ENCODE results near the gene UBA6. TPM values are rescaled to one million over a fixed set of nuclear protein-coding genes. Genes with fewer than 3 reads are reported as not detected.

Gene UBA6
- polyA plus RNA-seq (2012; ENCODE audit: insufficient read length, low read depth): 15.4 TPM

GRCh38 chr4:67700738-67701516 lies at the start of gene UBA6:
Gene UBA6 (minus strand): TSS chr4:67701155. CDS start chr4:67701119, 36 bp downstream.
- TF ChIP-seq SIN3A (IDR thresholded peaks at IDR 0.05; ENCODE audit: borderline replicate concordance, insufficient read depth, low read length): peak; percentile 73; the same call in 1 of the 2 replicates
- 0 out of 4 replicates have a peak, but pooled peaks of 1 of the 2 experiments have one; percentile 36 for TF ChIP-seq REST (IDR thresholded peaks at IDR 0.05; ENCODE audit: insufficient read depth in 1 of 2, low read depth in 2 of 2, low read length in 2 of 2)
- TF ChIP-seq FOXP2 (optimal IDR thresholded peaks at IDR 0.05; ENCODE audit: borderline replicate concordance, extremely low read depth, extremely low read length, insufficient read depth): peak; percentile 75
- peak; percentile 71; the same call in 1 of the 2 replicates for TF ChIP-seq TAF1 (IDR thresholded peaks at IDR 0.05; ENCODE audit: borderline replicate concordance, insufficient read depth, low read length)
- peak; percentile 75 for TF ChIP-seq POLR2AphosphoS5 (IDR thresholded peaks at IDR 0.05; ENCODE audit: low read depth, low read length)

GRCh38 chr4:67750691-67751090 lies 49.7 kb upstream of the UBA6 start:
- TF ChIP-seq POLR2AphosphoS5 (IDR thresholded peaks at IDR 0.05; ENCODE audit: low read depth, low read length) (no peak), TAF1 (IDR thresholded peaks at IDR 0.05; ENCODE audit: borderline replicate concordance, insufficient read depth, low read length) (no peak), REST (IDR thresholded peaks at IDR 0.05; ENCODE audit: insufficient read depth in 1 of 2, low read depth in 2 of 2, low read length in 2 of 2) (no peak), SIN3A (IDR thresholded peaks at IDR 0.05; ENCODE audit: borderline replicate concordance, insufficient read depth, low read length) (no peak), FOXP2 (optimal IDR thresholded peaks at IDR 0.05; ENCODE audit: borderline replicate concordance, extremely low read depth, extremely low read length, insufficient read depth) (no peak)

GRCh38 chr4:67749286-67749685 lies 48.3 kb upstream of the UBA6 start:
- TF ChIP-seq POLR2AphosphoS5 (IDR thresholded peaks at IDR 0.05; ENCODE audit: low read depth, low read length): no peak
- TF ChIP-seq SIN3A (IDR thresholded peaks at IDR 0.05; ENCODE audit: borderline replicate concordance, insufficient read depth, low read length): no peak
- no peak for TF ChIP-seq TAF1 (IDR thresholded peaks at IDR 0.05; ENCODE audit: borderline replicate concordance, insufficient read depth, low read length)
- TF ChIP-seq FOXP2 (optimal IDR thresholded peaks at IDR 0.05; ENCODE audit: borderline replicate concordance, extremely low read depth, extremely low read length, insufficient read depth): no peak
- TF ChIP-seq REST (IDR thresholded peaks at IDR 0.05; ENCODE audit: insufficient read depth in 1 of 2, low read depth in 2 of 2, low read length in 2 of 2): no peak

GRCh38 chr4:67746797-67747495 lies 46.0 kb upstream of the UBA6 start:
- no peak for TF ChIP-seq SIN3A (IDR thresholded peaks at IDR 0.05; ENCODE audit: borderline replicate concordance, insufficient read depth, low read length)
- TF ChIP-seq TAF1 (IDR thresholded peaks at IDR 0.05; ENCODE audit: borderline replicate concordance, insufficient read depth, low read length): no peak
- no peak for TF ChIP-seq FOXP2 (optimal IDR thresholded peaks at IDR 0.05; ENCODE audit: borderline replicate concordance, extremely low read depth, extremely low read length, insufficient read depth)
- TF ChIP-seq REST (IDR thresholded peaks at IDR 0.05; ENCODE audit: insufficient read depth in 1 of 2, low read depth in 2 of 2, low read length in 2 of 2): no peak
- no peak for TF ChIP-seq POLR2AphosphoS5 (IDR thresholded peaks at IDR 0.05; ENCODE audit: low read depth, low read length)
